Measurements from ENCODE around the gene MAK.

DNA sequence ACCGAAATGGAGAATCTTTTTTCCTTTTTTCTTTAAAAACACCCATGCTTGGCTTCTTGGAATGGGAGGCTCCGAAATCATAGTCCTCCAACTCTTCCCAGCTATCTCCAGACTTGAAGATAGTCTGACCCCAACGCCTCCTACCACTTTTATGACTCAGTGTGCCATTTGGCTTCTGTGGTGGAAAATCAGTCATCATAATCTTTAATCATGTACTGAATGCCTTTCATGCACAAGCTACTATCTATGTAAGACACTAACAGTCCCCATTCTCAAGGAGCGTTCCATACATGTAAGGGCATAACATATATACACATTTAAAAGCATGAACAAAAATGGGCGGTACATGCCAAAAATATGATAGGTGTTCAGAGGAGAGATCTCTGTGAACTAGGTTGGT lies 46.7 kb downstream of the MAK start:
- no peak for TF ChIP-seq CTCF (IDR thresholded peaks at IDR 0.05; ENCODE audit: low read depth, low read length, missing input control)
- TF ChIP-seq RAD21 (IDR thresholded peaks at IDR 0.05), result no peak
- TF ChIP-seq REST (IDR thresholded peaks at IDR 0.05), result no peak
- TF ChIP-seq GABPA (IDR thresholded peaks at IDR 0.05 in 1 of 2, conservative IDR thresholded peaks at IDR 0.05 in 1 of 2), result no peak
- TF ChIP-seq SP1 (IDR thresholded peaks at IDR 0.05), result no peak
- no peak for TF ChIP-seq YY1 (IDR thresholded peaks at IDR 0.05)
- TF ChIP-seq MAX (IDR thresholded peaks at IDR 0.05), result no peak

Measured in liver (tissue), 3 donors.